ENCODE measurements around the gene TMEM238L. TPM values are rescaled to one million over a fixed set of nuclear protein-coding genes. Genes with fewer than 3 reads are reported as not detected.

TMEM238L gene
- total RNA-seq, 1 donor from 2014 or later, result not detected

DNA sequence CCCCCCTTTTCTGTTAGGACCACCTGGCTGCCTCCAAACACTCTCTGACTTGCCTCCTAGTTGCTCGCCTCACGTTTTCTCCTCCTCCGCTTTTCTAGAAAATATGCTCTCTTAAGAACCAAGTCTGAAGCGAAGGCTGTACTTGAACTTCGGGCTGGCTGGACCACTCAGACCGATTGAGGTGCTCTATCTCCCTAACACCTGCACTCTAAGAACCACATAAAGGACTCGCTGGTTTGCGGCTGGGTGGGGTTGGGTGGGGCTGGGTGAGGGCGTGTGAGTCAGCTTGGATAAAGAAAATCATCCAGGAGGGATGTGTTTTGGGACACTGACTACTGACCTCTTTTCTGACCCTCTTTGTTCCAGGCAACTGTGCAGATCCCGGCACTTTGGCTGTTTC, 51.2 kb downstream of the TMEM238L start:
- FAIRE-seq, result no peak
- no peak for DNase-seq (ENCODE audit: low spot score in 2 of 2)

DNA sequence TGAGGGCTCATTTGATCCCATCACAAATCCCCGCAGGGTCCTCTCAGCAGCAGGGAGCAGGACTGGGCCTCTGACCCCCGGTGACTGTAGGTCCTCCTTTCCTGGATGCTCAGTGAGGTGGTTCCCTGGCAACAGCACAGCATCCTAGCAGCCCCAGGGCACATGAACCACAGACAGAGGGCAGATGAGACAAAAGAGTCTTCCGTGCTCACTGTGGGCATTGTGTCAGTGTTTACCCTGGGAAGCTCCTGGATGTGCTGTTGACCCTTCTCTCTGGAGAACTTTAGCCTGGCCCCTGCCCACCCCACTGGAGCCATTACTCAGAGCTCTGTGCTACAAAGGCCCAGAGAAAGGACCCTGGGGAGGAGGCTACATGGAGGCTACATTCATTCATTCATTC, 52.3 kb downstream of the TMEM238L start:
- FAIRE-seq, result no peak

DNA sequence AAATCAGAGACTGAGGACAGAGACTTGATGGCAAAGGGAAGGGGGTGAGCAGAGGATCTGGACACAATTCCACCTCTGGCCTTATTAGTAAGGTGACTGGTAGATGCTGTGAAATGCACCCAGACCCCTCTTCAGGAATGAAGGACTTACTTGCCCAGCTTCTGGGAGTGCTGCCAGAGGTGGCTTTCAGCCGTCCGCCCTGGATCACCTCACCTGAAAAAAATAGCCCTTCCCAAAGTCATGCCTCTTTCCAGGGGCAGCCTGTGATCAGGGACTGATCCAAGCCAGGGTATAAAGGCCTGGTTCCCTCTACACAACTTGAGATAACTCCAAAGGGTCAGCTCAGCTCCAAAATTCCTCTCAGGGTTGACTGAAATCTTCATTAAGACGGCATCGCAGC, 53.7 kb downstream of the TMEM238L start:
- DNase-seq (ENCODE audit: low spot score in 2 of 2) (no peak), FAIRE-seq (no peak)

More for the DNA sequence above, 52.3 kb downstream of the TMEM238L start:
- DNase-seq (ENCODE audit: low spot score in 2 of 2), result no peak

DNA sequence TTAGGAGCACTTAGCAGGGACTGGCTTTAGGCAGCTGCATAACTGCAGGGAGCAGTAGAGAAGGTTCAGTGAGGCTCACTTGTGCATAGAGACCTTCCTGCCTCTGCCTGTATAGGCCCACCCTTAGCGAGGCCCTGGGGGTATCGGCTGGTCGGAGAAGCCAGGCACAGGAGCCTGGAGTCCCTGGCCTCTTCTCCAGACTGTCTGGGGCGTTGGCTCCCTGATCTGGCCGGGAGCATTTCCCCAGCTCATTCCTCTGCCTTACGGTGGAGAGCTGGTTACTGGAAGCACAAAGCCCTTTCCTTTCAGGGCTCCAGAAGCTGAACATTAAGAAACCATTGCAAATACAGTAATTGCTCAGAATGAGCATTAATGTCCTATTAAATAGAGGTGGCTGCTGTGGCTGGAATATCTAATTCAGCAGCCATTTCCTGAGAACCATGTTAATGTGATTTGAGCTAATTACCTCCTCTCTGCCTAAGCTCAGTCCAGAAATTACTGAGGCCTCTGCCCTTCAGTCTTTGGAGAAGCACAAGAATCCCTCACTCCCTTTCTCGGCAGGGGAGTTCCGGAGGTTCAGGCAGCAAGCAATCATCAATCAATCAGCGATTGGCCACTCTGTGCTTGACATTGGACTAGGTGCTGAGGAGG, 55.2 kb downstream of the TMEM238L start:
- DNase-seq (ENCODE audit: low spot score in 2 of 2) (no peak), FAIRE-seq (no peak)

DNA sequence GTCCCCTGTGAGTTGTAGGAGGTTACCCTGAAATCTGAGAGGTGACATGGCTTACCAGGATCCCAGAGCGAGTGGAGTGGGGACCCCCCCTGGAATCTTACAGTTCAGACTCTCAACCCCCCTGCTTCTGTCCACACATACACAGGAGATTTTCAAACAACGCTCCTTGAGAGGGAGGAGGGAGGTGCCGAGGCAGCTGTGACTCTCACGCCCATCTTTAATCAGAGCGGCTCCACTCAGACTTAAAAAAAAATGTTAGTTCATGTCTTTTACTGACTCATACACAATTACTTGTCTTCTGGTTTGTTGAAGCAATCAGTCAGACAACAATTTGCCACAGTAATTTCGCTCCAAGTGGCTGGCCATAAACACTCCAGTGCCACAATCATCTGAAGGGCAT, 58.7 kb downstream of the TMEM238L start:
- FAIRE-seq (no peak), DNase-seq (ENCODE audit: low spot score in 2 of 2) (no peak)

Small RNAs within 50 kb of the gene (small RNA-seq; reads per million reads assigned to genes)
- gene AC015908.2 (not detected), gene TMEM238L (not detected)

Other genes with a start within 250 kb of the TMEM238L start
- gene MYH3, start 146.8 kb downstream of the TMEM238L start, total RNA-seq, result 0.41 TPM
- gene SCO1, start 106.6 kb downstream of the TMEM238L start, total RNA-seq, result 11.4 TPM
- 17.5 TPM for gene ADPRM, start 106.5 kb downstream of the TMEM238L start, total RNA-seq
- 1.2 TPM for gene TMEM220, start 74.1 kb downstream of the TMEM238L start, total RNA-seq
- under 0.01 TPM for gene PIRT, start 34.0 kb upstream of the TMEM238L start, total RNA-seq